HepG2 (cell line): ENCODE data around the gene PLEKHG4B. TPM values are rescaled to one million over a fixed set of nuclear protein-coding genes. Genes with fewer than 3 reads are reported as not detected.
A peak's percentile ranks its signal among the peaks of the same experiment; 100 is the strongest.

Experiments used
- ATM ChIP-seq: fragments of 450-650 bp; IDR thresholded peaks from 2 replicates; pipeline ENCODE4 v1.7.1; 2017; ENCODE audit warnings: mild to moderate bottlenecking, borderline replicate concordance
- HCFC1 ChIP-seq: fragments of 150-350 bp; IDR thresholded peaks from 2 replicates; pipeline ENCODE4 v1.6.1; 2014; ENCODE audit warnings: low read depth, low read length
- HMGXB4 ChIP-seq, 2 experiments: sonication (generic) in 1 of 2; formaldehyde crosslinking in 1 of 2; IDR thresholded peaks; 2 replicates each; pipeline versions ENCODE4 v1.4.0 to v1.6.1; 2018 to 2020; ENCODE audit warnings: missing genetic modification reagents in 2 of 2, borderline replicate concordance in 1 of 2, low read depth in 1 of 2, mild to moderate bottlenecking in 1 of 2, missing biosample characterization in 1 of 2
- KDM2A ChIP-seq: sonication (generic); formaldehyde crosslinking; IDR thresholded peaks from 2 replicates; pipeline ENCODE4 v1.4.0; 2020; ENCODE audit warnings: low read depth, missing genetic modification reagents, borderline replicate concordance
- MAFG ChIP-seq: sonication (generic); formaldehyde crosslinking; IDR thresholded peaks from 2 replicates; pipeline ENCODE4 v1.5.1; 2020; ENCODE audit warnings: mild to moderate bottlenecking, missing genetic modification reagents
- NCOA1 ChIP-seq: sonication (generic); formaldehyde crosslinking; IDR thresholded peaks from 2 replicates; pipeline ENCODE4 v1.9.0; 2021; ENCODE audit warnings: missing genetic modification reagents
- PLRG1 ChIP-seq: fragments of 450-650 bp; conservative IDR thresholded peaks from 2 replicates; pipeline ENCODE4 v1.6.1; 2016
- RBAK ChIP-seq: sonication (generic); formaldehyde crosslinking; IDR thresholded peaks from 2 replicates; pipeline ENCODE4 v1.5.1; 2020; ENCODE audit warnings: mild to moderate bottlenecking, missing genetic modification reagents
- SMAD1 ChIP-seq: sonication (generic); formaldehyde crosslinking; IDR thresholded peaks from 2 replicates; pipeline ENCODE4 v1.4.0; 2020; ENCODE audit warnings: missing genetic modification reagents, low read depth, mild to moderate bottlenecking, borderline replicate concordance
- SP5 ChIP-seq: IDR thresholded peaks from 2 replicates; pipeline ENCODE4 v1.6.1; 2016; ENCODE audit warnings: low read depth, borderline replicate concordance
- TERF1 ChIP-seq: sonication (generic); formaldehyde crosslinking; IDR thresholded peaks from 2 replicates; pipeline ENCODE4 v1.8.0; 2022; ENCODE audit warnings: mild to moderate bottlenecking, missing genetic modification reagents, moderate library complexity
- THAP11 ChIP-seq: IDR thresholded peaks from 2 replicates; pipeline ENCODE4 v1.6.1; 2016; ENCODE audit warnings: missing biosample characterization, missing genetic modification reagents
- THAP9 ChIP-seq: sonication (generic); formaldehyde crosslinking; IDR thresholded peaks from 2 replicates; pipeline ENCODE4; 2020; ENCODE audit warnings: missing genetic modification reagents, mild to moderate bottlenecking, borderline replicate concordance
- ZBTB38 ChIP-seq: sonication (generic); formaldehyde crosslinking; IDR thresholded peaks from 2 replicates; pipeline ENCODE4 v1.5.1; 2020; ENCODE audit warnings: mild to moderate bottlenecking, missing genetic modification reagents
- ZNF569 ChIP-seq: sonication (generic); formaldehyde crosslinking; IDR thresholded peaks from 2 replicates; pipeline ENCODE4 v1.5.0; 2020; ENCODE audit warnings: mild to moderate bottlenecking, missing genetic modification reagents, moderate library complexity, borderline replicate concordance
- ZNF619 ChIP-seq: sonication (generic); formaldehyde crosslinking; IDR thresholded peaks from 2 replicates; pipeline ENCODE4 v1.4.0; 2020; ENCODE audit warnings: mild to moderate bottlenecking, missing genetic modification reagents
- ZNF780A ChIP-seq: sonication (generic); formaldehyde crosslinking; IDR thresholded peaks from 2 replicates; pipeline ENCODE4 v1.8.0; 2022; ENCODE audit warnings: mild to moderate bottlenecking, missing genetic modification reagents, moderate library complexity
- ZNF792 ChIP-seq: IDR thresholded peaks from 2 replicates; pipeline ENCODE4 v1.6.1; 2016
- ZSCAN21 ChIP-seq: sonication (generic); formaldehyde crosslinking; IDR thresholded peaks from 2 replicates; pipeline ENCODE4 v1.8.0; 2022; ENCODE audit warnings: mild to moderate bottlenecking, missing genetic modification reagents, moderate library complexity, borderline replicate concordance
- polyA plus RNA-seq, 8 experiments: library from polyadenylated mRNA; depleted of rRNA in 3 of 8; stranded (reverse) in 7 of 8; unstranded in 1 of 8; fragments of >200 nt; fragmentation: Illumina TruSeq in 4 of 8; extraction: Trizol in 4 of 8; gene quantifications; 2 replicates each; pipeline versions ENCODE4 v1.2.1 to v1.2.3, GENCODE V29; 2011 to 2016; ENCODE audit warnings: low read depth in 4 of 8, missing spikeins in 1 of 8, mixed read lengths in 1 of 8; ENCODE audit not compliant: insufficient read depth in 1 of 8
- total RNA-seq, 5 experiments: library from RNA; depleted of rRNA; stranded (reverse); fragments of >200 nt; fragmentation: Illumina TruSeq; extraction: Trizol; gene quantifications; 2 replicates each; pipeline ENCODE4 v1.2.3, GENCODE V29; 2016; ENCODE audit warnings: low read depth in 1 of 5

The PLEKHG4B gene
- total and polyA plus RNA-seq, 2 of the 13 experiments (the other 11 are each of a cell fraction or from before 2014, with no cell fraction given): 0.09 TPM; not detected in 1

- TF ChIP-seq ZSCAN21 (peak; percentile 21; the same call in 1 of the 2 replicates), ZNF619 (CRISPR knock-in tag) (0 out of 2 replicates have a peak, but pooled peaks have one; percentile 27), RBAK (CRISPR knock-in tag) (no peak), SMAD1 (CRISPR knock-in tag) (no peak), HCFC1 (no peak), ZNF792 (CRISPR knock-in tag) (no peak), TERF1 (CRISPR knock-in tag) (no peak), ZNF569 (CRISPR knock-in tag) (no peak), KDM2A (CRISPR knock-in tag) (peak; percentile 72; the same call in 1 of the 2 replicates), NCOA1 (CRISPR knock-in tag) (no peak), THAP9 (CRISPR knock-in tag) (peak; percentile 50; the same call in 1 of the 2 replicates), ZBTB38 (CRISPR knock-in tag) (0 out of 2 replicates have a peak, but pooled peaks have one; percentile 22), HMGXB4 (CRISPR knock-in tag; IDR thresholded peaks at IDR 0.05; ENCODE audit: borderline replicate concordance in 1 of 2, low read depth in 1 of 2) (peak; percentile 53 to 80; a peak in 3 of 4 replicates), ZNF780A (CRISPR knock-in tag) (no peak), THAP11 (0 out of 2 replicates have a peak, but pooled peaks have one; percentile 16), PLRG1 (no peak), ATM (no peak), MAFG (no peak), SP5 (CRISPR knock-in tag) (no peak)
Observed at GRCh38 chr5:188488-189481, 96.8 kb downstream of the PLEKHG4B start (continued).
